HG02759 (cell line): ENCODE results near the gene PTPN6.

Experiments
- ATAC-seq: cut with Tn5 transposase; IDR thresholded peaks from one replicate; pipeline ENCODE4 v1.9.1; 2021; ENCODE audit warnings: mild to moderate bottlenecking, moderate library complexity; ENCODE audit not compliant: unreplicated experiment

The PTPN6 gene

DNA sequence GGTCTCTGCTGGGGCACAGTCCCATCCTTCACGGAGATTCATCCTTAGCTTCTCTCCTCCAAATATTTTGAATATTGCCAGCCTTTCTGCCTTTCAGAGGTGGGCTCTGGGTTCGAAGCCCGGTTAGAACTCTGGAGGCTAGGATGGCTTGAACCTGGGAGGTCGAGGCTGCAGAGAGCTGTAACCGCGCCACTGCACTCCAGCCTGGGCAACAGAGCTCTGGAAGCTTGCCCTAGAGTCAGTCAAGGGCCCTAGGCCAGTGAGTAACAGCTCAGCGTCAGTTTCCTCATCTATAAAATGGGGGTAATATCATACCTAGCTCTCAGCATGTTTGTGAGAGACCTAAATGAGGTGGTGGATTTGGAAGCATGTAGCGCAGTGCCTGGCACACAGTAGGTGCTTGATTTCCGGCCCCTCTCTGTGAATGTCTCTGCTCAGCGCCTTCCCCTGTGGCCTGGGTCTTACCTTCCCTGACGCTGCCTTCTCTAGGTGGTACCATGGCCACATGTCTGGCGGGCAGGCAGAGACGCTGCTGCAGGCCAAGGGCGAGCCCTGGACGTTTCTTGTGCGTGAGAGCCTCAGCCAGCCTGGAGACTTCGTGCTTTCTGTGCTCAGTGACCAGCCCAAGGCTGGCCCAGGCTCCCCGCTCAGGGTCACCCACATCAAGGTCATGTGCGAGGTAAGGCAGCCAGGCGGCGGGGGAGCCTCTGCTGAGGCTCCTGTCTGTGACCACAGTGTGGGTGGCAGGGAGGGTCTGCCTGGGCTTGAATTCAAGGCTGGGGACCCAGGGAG lies 3.4 kb downstream of the PTPN6 start:
- no peak for ATAC-seq

DNA sequence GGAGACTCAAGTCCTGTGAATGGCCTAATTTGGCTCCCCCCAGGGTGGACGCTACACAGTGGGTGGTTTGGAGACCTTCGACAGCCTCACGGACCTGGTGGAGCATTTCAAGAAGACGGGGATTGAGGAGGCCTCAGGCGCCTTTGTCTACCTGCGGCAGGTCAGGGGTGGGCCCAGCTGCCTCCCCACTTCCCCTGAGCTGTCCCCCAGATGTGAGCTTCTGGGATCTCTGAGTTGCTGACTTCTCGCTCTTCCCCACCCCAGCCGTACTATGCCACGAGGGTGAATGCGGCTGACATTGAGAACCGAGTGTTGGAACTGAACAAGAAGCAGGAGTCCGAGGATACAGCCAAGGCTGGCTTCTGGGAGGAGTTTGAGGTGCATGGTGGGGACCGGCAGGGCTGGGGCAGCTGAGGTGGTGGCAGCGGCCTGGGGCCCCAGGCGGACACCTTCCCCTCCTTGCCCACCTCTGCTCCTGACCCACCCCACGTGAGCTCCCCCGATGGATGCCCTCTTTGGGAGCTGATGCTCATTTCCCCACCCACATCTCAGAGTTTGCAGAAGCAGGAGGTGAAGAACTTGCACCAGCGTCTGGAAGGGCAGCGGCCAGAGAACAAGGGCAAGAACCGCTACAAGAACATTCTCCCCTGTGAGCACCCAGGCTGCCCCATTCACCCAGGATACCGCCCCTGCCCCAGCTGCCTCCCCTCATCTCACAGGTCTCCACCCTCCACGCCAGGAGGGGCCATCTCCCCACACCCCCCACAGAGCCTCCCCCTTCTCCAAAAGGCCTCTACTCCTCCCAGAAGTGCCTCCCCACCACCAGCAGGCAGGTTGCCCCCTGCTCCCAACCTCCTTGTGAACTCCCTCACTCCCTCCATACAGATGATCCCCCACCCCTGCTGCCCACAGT lies 4.2 kb downstream of the PTPN6 start:
- ATAC-seq: no peak

DNA sequence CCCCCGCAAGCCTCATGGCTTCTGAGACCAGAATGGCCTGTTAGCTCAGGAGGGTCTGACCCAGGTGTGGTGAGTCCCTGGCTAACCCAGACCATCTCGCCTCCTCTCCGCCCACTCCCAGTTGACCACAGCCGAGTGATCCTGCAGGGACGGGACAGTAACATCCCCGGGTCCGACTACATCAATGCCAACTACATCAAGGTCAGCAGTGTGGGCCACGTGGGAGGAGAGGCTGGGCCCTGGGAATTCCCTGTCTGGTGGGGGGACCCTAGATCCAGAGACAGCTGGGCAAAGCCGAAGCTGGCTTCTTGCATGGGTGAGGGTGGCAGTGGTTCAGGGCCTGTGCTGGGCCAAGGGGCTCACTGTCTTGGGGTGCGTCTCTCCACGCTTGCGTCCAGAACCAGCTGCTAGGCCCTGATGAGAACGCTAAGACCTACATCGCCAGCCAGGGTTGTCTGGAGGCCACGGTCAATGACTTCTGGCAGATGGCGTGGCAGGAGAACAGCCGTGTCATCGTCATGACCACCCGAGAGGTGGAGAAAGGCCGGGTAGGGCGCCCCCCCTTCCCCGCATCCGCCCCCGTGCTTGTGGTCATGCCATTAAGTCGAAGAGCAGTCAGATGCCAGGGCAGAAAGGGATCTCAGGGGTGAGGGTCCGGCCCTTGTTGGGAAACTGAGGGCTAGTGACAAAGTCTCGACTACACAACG lies 5.0 kb downstream of the PTPN6 start:
- no peak for ATAC-seq

DNA sequence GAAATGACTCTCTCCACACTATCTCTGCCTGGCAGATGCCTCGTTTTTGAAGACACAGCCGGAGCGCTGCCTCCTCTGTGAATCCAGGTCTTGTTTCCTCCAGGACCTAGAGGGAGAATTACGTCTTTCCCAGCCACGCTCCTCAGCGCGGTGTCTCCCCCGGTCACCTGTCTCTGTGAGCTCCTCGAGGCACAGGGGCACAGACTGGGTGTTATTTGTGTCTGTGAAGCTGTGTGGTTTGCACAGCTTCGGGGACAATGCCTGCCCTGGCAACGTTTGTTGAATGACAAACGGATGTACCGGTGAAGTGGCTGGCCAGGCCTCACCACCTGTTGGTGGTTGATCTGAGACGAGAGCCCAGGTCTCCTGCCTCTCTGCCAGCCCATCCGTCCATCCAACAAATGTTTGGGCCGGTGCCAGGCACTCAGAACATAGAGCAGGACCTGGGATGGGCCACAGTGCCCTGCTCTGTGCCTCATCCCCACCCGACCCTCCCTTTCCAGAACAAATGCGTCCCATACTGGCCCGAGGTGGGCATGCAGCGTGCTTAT lies 6.1 kb downstream of the PTPN6 start:
- no peak for ATAC-seq

DNA sequence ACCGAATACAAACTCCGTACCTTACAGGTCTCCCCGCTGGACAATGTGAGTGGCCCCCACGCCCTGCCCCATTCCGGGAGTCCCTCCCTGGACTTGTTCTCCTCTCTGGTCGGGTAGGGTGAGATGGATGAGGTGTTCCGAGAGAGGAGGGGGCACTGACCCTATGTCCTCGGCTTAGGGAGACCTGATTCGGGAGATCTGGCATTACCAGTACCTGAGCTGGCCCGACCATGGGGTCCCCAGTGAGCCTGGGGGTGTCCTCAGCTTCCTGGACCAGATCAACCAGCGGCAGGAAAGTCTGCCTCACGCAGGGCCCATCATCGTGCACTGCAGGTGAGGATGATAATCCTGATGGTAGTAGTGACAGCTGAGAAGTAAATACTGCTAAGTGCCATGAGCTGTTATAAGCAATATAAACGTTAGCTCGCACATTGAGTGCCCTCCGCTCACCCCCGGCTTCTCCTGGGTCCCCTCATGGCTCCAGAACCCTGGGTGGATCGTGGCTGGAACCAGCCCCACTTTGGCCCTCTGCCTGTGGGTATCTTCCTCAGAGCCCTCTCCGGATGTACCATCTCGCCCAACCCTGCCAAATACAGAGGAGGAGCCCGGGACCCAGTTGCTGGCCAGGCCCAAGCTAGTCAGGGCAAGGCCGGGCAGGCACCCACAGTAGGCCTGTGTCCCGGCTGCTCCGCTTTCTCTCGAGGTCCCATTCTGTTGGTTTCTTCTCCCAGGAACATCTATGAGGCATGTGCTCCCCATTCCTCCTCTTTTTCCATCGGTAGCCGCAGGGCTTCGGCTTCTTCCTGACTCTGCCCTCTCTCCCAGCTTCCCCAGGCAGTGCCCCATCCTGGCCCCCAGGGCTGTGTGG lies 6.8 kb downstream of the PTPN6 start:
- no peak for ATAC-seq

DNA sequence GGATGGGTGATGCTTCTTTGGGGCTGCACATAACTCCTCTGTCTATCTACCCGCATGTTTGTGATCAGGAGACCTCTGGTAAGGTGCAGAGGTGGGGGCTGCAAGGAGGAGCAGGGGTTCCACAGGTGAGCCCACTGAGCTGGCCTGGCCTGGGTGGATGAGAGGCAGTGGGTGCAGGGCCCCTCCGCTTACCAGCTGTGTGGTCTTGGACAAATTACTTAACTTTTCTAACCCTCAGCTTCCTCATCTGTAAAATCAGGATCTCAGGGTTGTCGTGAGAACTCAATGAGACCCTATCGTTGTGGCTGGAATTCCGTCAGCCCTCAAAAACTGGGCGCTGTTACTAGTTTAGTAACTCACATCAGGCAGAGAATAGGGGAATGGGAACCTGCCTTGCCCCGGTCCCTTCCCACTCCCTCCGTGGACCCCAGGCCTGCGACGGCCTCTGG lies 7.5 kb downstream of the PTPN6 start:
- no peak for ATAC-seq

DNA sequence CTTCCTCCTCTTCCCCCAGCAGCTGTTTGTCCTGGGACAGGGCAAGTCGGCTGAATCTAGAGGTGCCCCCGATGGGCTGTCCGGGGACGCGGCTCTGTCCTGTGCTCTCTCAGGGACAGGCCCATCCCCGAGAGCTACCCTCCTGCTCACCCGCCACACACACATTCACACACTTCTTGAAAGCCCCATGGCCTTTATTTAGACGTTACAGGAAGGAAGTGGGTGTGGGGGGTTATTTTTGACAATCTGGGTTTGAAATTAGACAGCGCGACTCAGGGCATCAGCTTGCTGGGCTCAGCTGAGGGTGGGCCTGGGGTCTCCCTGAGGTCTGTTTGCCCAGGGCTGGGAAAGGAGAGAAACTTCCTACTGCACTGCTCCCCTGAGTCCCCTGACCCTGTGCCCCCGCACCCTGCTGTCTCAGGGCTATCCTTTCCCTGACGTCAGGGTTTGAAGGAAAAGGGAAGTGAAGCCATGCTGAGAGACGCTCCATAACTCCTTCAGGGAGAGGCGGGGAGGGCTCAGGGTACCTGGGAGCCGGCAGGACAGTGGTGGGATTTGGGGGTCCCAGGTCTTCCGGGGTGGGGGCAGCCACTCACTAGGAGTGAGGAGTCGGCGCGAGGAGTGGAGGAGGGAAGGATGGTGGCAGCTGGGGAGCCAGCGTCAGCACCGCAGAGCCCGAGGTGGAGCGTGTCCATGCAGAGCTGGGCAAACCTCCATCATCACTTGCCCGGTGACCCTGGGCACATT lies 8.1 kb downstream of the PTPN6 start:
- ATAC-seq: peak; percentile 58

DNA sequence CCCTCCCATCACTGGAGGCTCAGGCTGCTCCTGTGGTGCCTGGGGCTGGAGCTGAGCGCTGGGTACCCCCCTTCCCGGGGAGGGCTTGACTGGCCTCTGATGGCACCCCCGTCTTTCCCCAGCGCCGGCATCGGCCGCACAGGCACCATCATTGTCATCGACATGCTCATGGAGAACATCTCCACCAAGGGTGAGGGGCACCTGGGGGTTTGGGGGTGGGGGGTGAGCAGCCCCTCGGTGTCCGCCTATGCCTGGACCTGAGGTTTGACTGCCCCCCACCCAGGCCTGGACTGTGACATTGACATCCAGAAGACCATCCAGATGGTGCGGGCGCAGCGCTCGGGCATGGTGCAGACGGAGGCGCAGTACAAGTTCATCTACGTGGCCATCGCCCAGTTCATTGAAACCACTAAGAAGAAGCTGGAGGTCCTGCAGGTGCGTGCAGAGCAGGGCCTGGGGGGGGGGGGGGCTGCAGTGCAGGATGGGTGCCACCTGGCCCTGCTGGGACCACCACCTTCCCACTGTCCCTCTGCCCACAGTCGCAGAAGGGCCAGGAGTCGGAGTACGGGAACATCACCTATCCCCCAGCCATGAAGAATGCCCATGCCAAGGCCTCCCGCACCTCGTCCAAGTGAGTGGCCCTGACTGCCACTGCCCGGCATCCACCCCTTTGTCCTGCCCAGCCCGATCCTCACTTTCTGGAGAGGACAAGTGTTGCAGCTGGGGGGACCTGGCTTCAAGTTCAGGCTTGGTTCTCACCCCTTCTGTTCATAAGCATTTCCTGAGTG lies 8.8 kb downstream of the PTPN6 start:
- ATAC-seq: no peak

DNA sequence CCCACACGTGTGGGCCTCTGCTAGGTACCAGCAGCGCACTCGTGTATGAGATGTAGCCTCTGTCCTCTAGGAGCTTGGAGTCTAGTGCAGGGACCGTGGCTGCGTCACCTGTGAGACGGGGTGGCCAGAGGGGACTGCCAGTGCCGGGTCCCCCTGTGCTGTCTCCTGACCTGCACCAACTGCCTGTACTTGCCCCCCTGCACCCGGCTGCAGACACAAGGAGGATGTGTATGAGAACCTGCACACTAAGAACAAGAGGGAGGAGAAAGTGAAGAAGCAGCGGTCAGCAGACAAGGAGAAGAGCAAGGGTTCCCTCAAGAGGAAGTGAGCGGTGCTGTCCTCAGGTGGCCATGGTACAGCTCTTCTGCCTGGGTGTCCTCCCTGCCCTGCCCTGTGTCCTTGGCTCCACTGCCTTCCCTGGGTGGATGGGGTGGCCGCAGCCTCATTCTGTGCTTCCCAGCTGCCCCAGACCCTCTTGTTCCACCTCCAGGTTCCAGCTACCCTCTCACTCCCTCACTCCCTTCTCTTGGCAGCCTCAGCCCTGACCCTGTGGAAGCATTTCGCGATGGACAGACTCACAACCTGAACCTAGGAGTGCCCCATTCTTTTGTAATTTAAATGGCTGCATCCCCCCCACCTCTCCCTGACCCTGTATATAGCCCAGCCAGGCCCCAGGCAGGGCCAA lies 9.6 kb downstream of the PTPN6 start:
- ATAC-seq: no peak

DNA sequence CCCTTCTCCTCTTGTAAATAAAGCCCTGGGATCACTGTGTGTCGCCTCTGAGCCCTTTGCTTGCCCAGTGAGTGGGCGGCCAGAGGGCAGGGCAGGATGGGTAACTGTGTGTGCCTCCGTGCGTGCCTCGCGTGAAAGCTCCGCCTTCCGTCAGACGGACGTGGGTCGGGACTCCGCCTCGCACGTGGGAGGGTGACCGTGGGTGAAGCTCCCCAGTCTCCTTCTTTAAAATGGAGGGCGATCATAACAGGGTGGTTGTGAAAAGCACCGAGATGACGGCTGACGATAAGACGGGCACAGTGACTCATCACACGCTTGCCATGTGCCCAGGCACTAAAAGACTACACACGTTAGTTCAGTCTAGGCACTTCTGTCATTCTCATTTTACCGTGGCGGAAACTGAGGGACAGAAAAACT lies 10.1 kb downstream of the PTPN6 start:
- no peak for ATAC-seq

DNA sequence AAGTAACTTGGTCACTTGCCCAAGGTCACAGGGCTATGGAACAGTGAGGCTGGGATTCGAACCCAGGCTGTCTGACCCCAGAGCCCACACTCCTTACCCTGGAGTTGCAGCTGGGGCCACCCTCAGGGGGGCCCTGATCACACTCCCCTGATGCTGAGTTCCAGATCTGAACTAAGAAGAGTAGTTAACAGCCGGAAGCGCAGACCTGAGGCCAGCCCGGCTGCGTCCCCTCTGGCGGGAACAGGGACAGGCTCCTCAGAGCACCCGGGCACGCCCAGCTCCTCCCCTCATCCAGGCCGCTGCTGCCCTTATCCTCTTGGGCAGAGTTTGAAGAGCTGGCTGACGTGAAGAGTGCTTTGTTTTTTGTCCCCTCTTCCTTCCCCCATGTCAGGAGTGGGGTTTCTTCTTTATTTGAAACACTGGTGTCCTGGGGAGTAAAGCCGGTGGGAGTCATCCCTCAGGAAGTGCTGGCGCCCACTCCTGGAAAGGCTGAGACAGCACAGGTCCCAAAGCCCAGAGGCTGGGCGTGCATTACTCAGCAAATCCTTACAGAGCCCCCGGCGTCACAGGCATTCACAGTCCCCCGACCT lies 10.6 kb downstream of the PTPN6 start:
- ATAC-seq: no peak

DNA sequence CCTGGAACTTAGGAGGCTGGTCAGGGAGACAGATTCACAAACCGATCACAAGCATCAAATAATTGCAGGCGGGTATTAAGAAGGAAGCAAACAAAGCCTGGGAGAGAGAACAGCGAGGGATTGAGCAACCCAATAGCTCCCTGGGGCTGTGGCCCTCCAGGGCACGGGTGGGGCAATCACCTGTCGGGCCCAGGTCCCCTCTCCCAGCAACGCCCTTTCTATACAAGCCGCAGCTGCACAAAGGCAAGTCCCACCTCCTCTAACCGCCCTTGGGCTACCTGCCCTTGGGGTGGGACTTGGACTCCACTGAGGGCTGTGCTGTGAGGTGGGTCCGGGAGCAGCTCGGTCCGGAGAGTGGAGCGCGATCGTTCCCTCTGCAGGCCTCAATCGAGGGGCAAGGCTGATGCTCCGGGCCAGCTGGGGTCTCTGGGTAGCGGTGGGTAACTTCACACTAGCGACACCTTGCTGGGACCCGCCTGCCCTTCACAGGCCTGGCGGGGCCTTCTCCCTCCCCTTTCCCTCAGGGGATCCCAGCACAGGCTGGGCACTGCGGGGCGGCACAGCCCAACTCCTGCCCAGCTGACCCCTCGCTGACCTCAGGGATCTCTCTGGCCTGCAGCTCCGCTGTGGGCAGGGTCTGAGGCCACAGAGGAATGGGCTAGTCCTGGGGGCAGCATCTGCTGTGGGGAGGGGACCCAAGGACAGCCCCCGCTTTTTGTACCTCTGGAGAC lies 11.3 kb downstream of the PTPN6 start:
- no peak for ATAC-seq

DNA sequence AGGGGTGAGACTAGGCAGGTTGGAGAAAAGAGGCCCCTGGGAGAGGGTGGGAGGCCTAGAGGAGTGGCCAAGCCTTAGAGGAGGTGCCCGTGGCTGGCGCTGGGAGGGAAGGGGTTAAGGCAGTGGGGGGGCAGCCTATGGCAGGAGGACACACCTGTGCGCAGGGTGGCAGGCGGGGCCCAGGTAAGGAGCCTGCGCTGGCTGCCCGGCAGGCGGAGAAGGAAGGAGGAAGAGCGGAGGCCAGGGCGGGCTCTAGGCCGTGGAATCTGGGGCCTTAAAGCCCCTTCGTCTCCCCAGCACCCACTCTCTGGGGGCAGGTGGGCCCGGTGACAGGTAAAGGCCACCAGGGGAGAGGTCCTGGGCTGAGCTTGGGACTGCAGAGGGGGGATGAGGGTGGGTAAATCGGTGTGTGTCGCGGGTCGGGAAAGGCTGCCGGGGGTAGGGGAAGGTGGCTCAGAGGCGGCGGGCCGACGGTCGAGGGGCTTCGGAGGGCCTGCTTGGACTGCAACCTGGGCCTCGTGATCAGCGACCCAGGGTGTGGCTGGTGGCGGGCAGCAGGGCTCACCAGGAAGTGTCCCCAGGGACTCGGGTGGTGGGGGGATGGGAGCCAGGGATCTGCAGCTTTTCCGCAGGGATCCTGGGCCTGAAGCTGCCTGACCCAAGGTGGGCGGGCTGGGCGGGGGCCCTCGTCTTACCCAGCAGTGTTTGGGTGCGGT lies 12.0 kb downstream of the PTPN6 start:
- ATAC-seq: no peak

DNA sequence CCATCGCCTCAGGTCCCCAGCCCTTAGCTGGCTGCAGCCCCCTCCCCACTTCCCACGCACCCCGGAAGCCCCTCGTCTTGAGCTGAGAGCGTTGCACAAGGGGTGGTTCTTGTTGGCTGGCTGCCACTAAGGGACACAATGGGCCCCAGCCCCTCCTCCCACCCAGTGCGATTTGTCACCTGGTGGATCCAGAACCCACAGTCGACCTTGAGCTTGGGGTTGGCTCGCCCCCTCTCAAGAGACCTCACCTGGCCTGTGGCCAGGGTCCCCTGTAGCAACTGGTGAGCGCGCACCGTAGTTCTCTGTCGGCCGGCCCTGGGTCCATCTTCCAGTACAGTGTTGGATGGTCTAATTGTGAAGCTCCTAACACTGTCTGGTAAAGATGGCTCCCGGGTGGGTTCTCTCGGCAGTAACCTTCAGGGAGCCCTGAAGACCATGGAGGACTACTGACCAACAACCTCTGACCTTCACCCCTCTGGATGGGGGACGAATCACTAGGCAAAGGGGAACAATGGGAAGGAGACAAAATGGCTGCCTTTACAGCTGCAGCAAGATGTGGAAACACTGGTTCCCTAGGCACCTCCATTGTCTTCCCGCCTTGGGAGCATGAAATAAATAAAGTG lies 12.7 kb downstream of the PTPN6 start:
- ATAC-seq: no peak

DNA sequence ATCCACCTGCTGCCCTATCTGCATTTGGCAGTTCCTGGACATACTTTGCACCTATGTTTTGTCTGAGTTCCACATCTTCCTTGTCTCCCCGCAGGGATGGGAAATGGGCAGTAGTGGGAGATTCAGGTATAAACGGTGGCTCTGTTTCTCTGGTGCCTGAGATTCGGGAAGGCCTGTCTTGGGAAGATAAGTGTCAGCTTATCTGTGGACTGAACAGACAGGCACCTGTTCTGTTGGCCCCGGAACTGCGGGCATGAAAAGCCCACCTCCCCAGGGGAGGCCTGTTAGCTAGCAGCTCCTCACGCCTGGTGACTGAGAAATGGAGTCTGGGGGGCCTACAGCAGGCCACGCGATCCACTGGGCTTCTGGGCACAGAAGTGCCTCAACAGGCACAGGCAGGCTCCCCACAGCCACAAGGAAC lies 13.5 kb downstream of the PTPN6 start:
- ATAC-seq: no peak
